Stimulated activated CD8-positive, alpha-beta memory T cell treated with anti-CD3 and anti-CD28 coated beads, Interleukin-4, amount 100 ng/mL, for 4 hours (primary cell): ENCODE measurements around the gene EIF4E3.

ENCODE experiments used
- DNase-seq, 2 donors: peaks; one replicate each; pipeline ENCODE4 v3.0.0-alpha.2; 2020; ENCODE audit warnings: low read depth in 2 of 2, low spot score in 1 of 2

Gene EIF4E3

DNA sequence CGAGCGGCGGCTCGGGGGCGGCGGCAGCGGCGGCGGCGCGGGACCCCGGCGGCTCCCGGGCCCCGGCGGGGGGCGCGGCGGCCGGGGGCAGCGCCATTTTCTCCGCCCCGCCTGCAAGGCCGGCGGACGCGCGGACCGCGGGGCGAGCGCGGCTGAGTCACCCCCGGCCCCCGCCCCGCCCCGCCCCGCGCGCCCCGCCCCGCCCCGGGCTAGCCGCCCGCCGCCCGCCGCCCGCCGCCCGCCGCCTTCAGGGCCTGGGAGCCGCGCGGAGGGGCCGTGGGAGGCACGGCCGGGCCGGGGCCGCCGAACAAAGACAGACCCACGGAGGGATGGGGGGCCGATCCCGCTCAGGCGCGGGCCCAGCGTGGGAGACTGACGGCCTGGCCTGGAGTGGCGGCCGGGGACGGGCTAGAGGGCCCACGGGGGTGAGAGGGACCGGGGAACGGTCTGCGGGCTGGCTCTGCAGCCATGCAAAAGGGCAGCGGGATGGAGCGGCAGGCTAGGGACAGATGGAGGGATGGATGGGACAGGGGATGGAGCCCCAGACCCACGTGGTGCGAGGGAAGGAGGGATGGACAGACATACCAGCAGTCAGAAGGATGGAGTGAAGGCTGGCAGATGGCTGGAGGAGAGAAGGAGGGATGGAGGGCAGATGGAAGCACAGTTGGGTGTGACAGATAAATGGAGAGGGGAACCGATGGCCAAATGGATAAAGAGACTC is at the start of gene EIF4E3:
Gene EIF4E3, minus strand, starts transcription at position 132 of the 721 bp plus-strand sequence. Its CDS starts 35 bp downstream, at position 97.
- no peak for DNase-seq

DNA sequence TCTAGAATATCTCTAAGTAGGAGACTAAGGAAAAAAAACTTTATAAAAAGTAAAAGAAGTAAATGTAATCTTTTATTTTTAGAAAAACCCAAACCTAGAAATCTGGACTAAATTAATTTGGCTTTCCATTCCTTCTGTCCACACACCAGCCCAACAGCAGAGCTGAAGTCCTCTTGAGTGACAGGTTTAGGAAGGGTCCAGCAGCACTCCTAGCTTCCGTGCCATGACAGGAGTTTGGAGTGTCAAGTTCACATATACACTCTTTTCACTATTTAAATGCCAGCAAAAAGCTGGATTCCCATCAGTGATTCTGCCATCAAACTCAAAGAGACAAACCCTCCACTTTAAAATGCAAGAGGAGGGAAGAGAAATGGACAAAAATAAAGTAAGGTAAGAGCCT is 46.7 kb upstream of the EIF4E3 start:
- DNase-seq: no peak

DNA sequence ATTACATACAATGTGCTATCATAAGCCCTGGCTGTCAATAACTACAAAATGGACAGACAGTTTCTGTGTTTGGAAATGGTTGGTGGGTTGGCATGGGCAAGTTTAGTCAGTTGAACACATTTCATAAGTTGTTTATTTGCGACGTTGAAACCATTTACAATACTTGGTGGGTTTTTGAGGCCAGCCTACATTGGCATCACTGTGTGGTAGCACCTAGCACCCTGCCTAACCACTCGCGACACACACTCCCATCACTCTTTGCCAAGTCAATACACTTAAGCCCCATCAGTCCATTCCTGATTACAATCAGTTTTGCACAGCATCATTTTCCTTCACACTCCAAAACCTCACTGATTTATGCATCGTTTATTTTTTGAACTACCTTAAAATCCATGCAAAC is 45.9 kb upstream of the EIF4E3 start:
- no peak for DNase-seq

DNA sequence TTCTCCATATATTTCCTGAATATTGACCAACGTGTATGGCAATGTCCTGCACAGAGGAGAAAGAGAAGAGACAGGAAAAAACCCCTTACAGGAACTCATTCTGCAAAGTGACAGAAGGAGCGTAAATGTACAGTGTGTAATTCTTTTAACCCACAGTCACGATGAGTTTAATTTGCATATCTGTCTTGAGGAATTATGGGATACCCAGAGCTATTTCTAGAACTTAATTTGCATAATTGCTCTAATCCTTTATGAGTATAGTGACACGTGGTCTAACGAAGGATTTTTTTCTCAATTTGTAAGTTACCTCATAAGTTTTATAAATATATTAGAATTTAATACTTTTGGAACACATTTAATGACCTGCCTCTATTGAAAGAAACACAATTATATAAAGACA is 38.2 kb upstream of the EIF4E3 start:
- DNase-seq: no peak

DNA sequence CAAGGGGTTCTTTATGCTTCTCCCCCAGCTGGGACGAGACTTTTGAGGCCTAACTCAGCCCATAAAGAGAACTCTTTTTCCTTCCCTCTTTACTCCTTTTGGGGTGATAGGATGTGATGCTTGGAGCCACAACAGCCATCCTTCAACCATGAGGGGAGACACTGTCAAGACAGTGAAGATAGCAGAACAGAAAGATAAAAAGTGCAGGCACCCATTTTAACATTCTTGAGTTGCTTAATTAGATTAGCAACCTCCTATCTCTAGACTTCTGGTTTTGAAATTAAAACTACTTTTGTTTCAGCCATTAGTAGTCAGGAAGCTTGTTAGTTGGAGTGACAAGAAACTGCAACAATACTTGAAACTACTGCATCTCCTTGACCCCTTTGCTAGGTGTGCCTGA is 34.9 kb upstream of the EIF4E3 start:
- no peak for DNase-seq

DNA sequence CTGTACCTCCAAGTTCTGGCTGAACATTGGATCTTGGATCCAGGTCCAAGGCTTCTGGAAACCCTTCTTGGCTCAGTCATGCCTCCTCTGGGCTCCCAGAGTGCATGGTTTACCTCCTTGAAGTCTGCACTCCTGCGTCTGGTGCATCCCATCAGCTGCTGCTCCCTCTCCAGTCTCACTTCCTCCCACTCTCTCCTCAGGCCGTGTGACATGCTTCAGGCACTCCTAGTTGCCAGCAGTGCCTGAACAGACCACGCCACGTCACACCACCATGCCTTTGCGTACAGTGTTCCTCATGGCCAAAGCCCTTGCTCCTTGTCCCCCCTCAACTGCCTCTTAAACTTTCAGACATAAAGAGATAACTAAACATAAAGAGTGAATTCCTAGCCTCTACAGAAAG is 34.2 kb upstream of the EIF4E3 start:
- no peak for DNase-seq

DNA sequence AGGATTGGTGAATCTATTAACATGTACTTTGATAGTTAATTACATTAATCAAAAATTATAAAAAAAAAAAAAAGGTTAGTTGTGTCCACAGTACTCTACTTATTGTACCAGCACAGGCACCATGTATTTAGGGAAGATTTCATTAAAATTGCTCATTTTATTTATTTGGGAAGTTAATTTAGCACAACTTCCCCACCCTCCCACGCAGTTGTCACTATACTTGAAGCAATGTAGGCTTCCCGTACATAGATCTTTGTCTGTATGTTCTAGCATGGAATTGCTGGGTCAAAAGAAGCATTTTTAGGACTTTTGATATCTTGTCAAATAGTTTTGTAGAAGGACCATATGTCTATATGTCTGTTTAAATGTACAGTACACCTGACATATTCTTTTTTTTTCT is 32.9 kb upstream of the EIF4E3 start:
- no peak for DNase-seq

DNA sequence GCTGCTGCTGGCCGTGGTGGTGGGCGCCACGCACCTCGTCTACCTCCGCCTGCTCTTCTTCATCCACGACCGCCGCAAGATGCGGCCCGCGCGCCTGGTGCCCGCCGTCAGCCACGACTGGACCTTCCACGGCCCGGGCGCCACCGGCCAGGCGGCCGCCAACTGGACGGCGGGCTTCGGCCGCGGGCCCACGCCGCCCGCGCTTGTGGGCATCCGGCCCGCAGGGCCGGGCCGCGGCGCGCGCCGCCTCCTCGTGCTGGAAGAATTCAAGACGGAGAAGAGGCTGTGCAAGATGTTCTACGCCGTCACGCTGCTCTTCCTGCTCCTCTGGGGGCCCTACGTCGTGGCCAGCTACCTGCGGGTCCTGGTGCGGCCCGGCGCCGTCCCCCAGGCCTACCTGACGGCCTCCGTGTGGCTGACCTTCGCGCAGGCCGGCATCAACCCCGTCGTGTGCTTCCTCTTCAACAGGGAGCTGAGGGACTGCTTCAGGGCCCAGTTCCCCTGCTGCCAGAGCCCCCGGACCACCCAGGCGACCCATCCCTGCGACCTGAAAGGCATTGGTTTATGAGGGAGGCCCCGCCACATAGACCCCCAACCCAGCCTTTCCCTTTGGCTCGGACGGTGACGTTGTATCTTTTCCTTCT is 29.5 kb upstream of the EIF4E3 start:
- DNase-seq: no peak

DNA sequence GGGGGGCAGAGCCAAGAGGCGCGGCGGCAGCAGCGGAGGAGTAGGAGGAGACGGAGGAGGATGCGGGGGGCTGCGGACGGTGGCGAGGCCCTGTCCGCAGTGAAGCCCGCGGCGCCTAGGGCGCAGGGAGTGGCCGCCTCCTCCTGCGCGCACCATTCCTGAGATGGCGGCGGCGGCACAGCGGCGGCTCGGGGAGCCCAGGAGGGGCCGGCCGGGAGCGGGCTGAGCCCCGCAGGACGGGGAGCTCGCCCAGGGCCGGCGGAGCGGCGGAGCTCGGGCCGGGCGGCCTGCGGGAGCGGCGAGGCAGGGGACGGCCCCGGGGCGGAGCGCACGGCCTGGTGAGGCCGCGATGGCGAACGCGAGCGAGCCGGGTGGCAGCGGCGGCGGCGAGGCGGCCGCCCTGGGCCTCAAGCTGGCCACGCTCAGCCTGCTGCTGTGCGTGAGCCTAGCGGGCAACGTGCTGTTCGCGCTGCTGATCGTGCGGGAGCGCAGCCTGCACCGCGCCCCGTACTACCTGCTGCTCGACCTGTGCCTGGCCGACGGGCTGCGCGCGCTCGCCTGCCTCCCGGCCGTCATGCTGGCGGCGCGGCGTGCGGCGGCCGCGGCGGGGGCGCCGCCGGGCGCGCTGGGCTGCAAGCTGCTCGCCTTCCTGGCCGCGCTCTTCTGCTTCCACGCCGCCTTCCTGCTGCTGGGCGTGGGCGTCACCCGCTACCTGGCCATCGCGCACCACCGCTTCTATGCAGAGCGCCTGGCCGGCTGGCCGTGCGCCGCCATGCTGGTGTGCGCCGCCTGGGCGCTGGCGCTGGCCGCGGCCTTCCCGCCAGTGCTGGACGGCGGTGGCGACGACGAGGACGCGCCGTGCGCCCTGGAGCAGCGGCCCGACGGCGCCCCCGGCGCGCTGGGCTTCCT is 28.8 kb upstream of the EIF4E3 start, which contains the start of gene GPR27:
Gene GPR27, plus strand, starts transcription at position 155 of the 909 bp plus-strand sequence. Its CDS starts 195 bp downstream, at position 350.
- DNase-seq: no peak

DNA sequence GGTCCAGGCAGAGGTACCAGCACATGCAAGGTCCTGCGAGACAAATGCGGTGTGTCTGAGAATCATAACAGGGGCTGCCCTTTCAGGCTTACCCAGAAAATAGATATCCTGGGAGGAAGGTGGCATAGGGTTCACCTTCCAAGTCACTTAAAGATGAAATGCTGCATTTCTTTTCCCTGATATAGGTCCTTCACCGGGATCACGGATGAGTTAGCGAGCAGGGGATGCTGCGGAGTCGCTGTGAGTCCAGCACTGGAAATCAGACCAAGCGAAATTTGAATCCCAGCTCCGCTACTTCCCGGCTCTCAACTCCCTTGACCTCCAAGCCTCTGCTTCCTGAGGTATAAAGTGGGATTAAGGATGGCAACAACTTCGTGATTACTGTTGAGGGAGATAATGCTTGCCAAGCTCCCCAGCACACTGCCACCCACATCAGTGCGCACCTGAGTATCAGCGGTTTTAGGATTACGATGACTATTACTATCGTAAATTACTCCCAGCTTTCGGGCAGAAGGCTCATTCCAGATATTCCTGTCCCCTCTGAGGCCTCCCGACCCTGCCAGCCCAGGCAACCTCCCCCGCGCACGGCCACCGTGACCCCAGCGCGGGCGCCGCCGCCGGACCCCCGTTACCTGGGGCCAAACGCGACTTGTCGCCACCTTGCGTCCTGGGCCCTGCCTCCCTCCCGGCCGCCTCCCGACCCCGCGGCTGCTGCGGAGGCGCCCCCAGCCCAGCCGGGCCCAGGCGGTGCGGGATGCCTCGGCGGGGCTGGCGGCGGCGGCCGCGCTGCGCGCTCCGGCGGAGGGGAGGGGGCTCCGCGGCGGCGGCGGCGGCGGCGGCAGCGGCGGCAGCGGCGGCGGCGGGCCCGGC is 27.9 kb upstream of the EIF4E3 start:
- no peak for DNase-seq

DNA sequence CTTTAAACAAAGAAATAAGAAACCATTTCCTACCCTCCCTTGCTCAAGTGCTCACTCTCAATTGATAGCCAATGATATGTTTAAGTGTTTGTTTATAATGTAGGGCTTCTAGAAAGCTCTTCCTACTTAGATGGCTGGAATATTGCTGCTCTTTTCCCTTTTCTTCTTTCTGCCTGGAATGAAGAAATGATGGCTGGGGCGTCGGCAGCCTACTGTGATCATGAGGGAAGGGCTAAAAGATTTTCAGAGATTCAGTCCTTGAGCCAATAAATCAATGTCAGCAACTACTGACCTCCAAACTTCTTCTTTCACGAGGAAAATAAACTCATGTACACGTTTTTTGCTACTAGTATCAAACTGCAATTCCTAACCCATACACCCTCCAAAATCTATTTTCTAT is 26.4 kb upstream of the EIF4E3 start:
- DNase-seq: no peak

DNA sequence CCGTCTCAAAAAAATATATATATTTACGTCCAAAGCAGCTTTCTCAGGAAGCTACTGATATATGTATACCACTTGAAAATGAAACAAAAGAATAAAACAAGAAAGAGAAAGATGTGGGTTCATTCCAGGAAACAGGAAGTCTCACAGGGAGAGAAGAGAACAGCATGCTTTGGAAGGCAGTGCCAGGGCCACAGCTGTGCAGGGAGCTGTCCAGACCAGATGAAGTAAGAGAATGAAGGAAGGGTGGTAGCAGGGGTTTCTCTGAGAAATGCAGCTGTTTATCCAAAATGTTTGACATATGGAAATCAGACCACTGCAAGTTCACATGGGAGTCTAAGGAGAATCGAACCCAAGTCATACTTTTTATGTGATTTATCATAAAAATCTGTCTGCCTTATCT is 19.5 kb upstream of the EIF4E3 start:
- no peak for DNase-seq

DNA sequence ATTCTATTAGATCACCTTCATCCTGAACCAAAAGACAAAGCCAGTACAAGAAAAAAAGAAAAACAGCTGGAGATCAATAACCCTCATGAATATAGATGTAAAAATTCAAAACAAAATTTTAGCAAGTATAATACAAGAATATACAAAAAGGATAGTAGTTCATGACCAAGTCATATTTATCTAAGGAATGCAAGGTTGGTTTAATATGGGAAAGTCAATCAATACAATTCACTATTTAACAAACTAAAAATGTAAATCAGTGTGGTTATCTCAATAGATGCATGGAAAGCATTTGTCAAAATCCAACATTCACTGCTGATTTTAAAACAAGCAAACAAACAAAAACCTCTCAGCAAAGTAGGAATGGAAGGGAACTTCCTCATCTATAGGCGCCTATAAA is 17.4 kb upstream of the EIF4E3 start:
- DNase-seq: no peak

DNA sequence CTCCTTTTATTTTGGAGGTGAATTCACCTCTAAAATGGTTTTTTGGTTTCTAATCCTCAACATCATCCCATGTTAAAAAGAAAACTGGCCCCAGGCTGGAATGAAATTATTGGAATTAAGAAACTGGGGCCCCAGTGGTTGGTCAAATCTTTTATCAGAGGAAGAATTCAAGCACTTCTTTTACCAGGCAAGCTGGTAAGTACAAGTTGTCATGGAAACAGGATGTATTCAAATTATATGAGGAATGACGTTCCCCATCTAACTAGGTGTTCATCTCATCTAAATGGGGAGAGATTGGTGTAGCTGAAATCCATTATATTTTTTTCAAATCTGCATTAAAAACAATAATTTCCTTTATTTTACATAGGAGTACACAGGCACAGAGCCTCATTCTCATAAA is 9.7 kb upstream of the EIF4E3 start:
- no peak for DNase-seq

DNA sequence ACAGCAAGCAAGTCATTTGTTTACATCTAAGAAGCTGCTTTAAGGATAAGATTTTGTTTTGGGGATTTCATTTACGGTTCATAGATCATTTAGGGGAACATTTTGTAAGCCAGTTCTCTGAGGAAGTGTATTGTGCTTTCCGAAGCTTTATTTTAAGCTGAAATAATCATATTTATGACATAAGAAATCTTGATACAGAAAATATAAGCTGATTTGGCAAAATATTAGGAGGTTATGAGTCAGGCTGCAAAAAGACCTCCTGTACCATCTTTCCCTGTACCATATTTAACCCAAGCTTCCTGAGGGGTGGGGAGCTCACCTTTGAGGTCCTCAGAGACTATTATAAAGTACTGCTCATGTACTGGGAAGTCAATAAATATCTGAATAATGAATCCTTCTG is 8.1 kb upstream of the EIF4E3 start:
- no peak for DNase-seq

DNA sequence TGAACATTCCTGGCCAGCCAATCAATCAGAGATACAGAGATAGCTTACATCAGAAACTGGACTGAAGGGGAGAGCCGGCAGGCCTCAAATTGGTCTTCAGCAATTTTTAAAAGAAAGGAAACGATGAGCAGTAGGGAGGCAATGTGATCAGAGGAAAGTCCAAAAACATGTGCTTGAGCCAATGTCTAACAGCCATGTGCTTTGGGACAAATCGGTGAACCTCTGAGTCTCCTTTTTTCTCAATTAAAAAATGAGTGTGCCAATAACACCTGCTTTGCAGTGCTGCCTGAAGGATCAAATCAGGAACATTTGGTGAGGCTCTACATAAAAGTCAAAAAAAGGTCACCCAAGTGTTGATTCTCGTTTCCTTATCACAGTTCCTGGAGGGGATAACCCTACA is 7.4 kb upstream of the EIF4E3 start:
- DNase-seq: no peak

DNA sequence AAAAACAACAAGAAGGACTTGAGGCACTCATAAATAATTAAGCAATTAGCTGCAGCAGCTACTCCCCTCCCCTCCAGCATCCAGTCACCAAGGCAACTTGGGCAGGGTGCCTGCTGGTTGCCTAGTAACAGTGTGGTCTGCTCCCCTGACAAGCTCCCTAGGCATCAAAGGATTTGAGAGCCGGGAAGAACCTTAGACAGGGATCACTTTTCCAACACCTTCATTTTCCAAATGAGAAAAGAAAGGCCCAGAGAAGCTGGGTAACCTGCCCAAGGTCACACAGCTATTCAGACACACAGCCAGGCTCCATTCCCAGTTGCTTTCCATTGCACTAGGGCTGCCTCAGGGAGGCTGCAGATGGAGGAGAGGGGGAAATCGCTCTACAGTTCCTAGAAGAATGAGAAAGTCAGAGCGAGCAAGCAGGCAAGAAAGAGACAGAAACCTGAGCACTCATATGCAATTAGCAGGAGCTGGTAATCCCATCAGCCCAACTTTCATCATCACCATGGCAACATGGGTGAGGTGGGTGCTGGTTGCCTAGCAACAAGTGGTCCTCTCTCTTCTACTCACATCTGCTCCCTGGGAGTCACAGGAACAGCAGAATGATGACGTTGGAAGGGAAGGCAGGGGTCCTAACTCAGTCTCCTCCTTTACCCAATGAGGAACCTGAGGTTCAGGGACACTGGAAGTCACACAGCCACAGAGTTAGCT is 3.6 kb upstream of the EIF4E3 start:
- DNase-seq: no peak

DNA sequence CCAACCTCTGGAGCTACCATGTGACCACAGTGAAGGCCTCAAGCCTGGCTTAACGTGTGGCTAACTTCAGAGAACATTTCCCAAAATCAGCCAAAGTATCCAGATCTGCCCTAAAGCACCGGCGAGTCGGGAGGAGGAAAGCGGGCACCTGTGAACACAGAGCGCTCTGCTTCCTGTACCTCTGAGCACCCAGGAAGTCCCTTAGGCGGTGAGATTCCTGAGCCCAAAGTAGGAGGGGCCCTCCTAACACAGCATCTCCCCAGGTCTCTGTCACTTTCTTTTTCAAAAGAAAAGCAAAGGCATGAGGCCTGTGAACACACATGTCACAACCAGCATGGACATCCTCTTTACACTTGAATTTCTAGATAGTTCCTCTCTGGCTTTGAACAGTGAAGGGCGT is 944 bp upstream of the EIF4E3 start:
- DNase-seq: no peak

DNA sequence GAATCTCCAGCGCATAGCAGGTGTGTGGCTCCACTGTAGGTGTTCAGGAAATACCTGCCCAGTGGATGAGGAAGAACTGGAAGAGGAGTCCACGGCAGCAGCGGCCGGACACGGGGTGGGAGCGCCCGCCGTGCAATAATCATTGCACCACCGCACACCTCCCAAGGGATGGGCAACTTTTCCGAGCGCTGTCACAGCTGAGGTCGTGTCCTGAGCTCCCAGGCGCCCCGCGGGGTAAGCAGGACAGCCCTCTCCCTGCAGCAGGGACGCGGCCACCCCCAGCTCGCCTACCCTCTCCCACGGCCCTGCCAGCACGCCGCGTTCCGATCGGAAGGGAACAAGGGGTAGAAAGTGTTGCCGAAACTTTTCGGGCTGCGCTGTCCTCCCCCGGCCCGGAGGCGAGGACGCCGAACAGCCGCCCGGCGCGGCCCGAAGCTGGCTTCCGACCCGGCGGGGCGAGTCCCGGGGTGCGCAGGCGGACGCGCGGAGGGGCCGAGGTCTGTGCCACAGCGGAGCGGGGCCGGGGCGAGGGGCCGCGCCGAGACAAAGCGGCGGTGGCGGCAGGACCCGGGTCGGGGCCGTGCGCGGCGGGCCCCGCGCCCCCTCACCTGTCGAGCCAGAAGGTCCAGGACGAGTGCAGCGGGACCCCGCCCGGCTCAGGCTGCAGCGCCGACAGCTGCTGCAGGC is 475 bp downstream of the EIF4E3 start:
- no peak for DNase-seq

DNA sequence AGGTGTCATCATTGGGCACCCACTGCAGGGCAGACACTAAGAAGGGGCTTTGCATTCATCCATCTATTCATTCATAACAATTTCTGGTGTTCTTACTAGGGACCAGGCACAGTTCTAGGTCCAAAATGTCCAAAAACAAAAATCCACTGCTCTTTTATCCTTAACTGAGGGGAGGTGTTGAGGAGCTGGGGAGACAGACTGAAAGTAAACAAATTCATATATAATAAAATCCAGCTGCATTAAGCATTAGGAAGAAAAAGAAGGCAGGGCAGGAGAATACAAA is 1.1 kb downstream of the EIF4E3 start:
- DNase-seq: no peak
